Measurements from ENCODE around the gene HOXA4.

The HOXA4 gene

DNA sequence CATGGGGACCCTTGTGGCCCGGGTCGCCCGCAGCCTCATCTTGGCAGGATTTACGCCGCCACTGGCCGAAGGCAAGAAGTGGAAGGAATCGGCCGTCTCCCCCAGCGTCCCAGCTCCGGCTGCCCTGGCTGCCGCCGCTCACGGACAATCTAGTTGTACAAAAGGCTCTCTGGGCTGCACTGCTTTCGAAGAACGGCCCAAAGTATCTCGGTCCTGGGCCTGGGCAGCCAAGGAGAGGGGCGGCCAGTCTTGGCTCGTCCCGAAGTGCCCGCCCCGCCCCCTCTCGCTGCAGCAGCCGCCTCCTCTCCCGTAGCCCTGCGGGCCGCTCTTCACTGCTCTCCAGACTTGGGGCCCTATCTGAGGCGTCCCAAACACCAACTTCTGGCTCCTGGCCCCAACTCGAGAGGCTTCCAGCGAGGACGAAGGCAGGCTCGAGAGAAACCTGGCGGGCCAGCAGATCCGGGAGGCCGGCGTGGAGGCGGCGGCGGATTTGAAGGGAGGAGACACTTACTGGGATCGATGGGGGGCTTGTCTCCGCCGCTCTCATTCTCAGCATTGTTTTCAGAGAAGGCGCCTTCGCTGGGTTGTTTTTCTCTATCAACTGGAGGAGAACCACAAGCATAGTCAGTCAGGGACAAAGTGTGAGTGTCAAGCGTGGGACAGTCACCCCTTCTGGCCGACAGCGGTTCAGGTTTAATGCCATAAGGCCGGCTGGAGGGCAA, 34.0 kb upstream of the HOXA4 start:
- TF ChIP-seq CTCF (IDR thresholded peaks at IDR 0.05; ENCODE audit: low read depth, low read length, missing control alignments): no peak
- H3K4me3 ChIP-seq (replicated peaks; ENCODE audit: low read depth, low read length): peak overlapping the region; percentile 83
- DNase-seq (ENCODE audit: extremely low read depth, low read depth): no peak

- peak overlapping the region; percentile 83 for H3K4me3 ChIP-seq (replicated peaks; ENCODE audit: low read depth, low read length)
- DNase-seq (ENCODE audit: extremely low read depth, low read depth): no peak
These were observed 33.4 kb upstream of the HOXA4 start for GRCh38 chr7:27164045-27164366.

DNA sequence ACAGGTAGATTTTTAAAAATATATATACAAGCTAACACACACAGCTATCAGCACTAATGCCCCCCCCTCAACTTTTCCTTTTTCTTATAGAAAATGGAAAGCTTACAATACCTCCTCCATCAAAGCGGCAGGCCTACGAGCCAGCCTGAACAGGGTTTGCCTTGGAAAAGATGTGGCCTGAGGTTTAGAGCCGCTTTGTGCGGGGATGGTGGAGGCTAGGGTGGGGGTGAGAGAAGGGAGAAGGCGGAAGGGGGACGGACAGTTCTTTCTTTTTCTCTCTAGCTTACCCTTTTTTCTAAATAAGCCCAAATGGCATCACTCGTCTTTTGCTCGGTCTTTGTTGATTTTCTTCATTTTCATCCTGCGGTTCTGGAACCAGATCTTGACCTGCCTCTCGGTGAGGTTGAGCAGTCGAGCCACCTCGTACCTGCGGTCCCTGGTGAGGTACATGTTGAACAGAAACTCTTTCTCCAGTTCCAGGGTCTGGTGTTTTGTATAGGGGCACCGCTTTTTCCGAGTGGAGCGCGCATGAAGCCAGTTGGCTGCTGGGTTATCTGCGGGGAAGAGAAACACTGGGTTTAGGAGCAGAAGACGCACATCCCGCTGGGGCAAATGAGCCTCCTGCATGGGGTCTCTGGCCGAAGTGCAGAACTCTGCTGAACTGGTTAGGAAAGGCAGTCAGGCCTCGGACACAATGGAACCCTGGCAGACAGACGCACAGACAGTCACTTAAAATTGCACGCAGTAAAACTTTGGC, 32.9 kb upstream of the HOXA4 start:
- DNase-seq (ENCODE audit: extremely low read depth, low read depth): no peak
- peak overlapping the region; percentile 83 for H3K4me3 ChIP-seq (replicated peaks; ENCODE audit: low read depth, low read length)
- TF ChIP-seq CTCF (IDR thresholded peaks at IDR 0.05; ENCODE audit: low read depth, low read length, missing control alignments): no peak

More at GRCh38 chr7:27164045-27164366, 33.4 kb upstream of the HOXA4 start:
- TF ChIP-seq CTCF (IDR thresholded peaks at IDR 0.05; ENCODE audit: low read depth, low read length, missing control alignments): no peak

- H3K4me3 ChIP-seq (replicated peaks; ENCODE audit: low read depth, low read length): peak overlapping the region; percentile 83
- DNase-seq (ENCODE audit: extremely low read depth, low read depth): no peak
- no peak for TF ChIP-seq CTCF (IDR thresholded peaks at IDR 0.05; ENCODE audit: low read depth, low read length, missing control alignments)
These were observed 32.2 kb upstream of the HOXA4 start for GRCh38 chr7:27162561-27163287.

- no peak for DNase-seq (ENCODE audit: extremely low read depth, low read depth)
- TF ChIP-seq CTCF (IDR thresholded peaks at IDR 0.05; ENCODE audit: low read depth, low read length, missing control alignments): no peak
- H3K4me3 ChIP-seq (replicated peaks; ENCODE audit: low read depth, low read length): peak overlapping the region; percentile 83
These were observed 31.4 kb upstream of the HOXA4 start for GRCh38 chr7:27161721-27162560.

DNA sequence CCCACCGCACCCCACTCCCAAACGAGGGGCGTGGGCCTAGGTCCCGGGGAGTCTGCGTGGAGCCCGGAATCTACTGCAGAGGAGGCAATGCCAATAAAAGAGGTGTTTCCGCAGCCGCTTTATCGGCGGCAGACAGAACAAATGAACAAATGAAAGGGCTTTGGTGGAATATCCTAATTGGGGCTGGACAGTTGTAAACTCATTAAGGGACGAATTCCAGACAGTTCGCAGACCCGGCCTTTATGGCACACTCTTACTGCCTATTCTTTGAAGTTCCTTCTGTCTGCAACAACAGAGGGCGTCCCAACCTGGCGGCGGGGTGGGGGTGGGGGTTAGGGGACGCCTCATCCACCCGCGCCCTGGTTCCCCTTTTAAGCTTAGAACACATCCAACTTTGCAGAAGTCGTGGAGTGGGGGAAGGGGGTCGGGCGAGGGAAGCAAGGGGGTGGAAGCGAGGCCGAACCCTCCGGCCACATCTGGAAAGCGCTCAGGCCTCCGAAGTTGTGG, 30.7 kb upstream of the HOXA4 start:
- no peak for DNase-seq (ENCODE audit: extremely low read depth, low read depth)
- no peak for TF ChIP-seq CTCF (IDR thresholded peaks at IDR 0.05; ENCODE audit: low read depth, low read length, missing control alignments)
- peak overlapping the region; percentile 40 for H3K4me3 ChIP-seq (replicated peaks; ENCODE audit: low read depth, low read length)

All from HFF-Myc (cell line).